GM21737 (cell line): ENCODE measurements around the gene IQSEC2.

Experiments
- ATAC-seq: cut with Tn5 transposase; IDR thresholded peaks from one replicate; pipeline ENCODE4 v1.9.1; 2021; ENCODE audit warnings: mild to moderate bottlenecking, moderate library complexity; ENCODE audit not compliant: unreplicated experiment

Gene IQSEC2

GRCh38 chrX:53249408-53250042, 31.9 kb downstream of the IQSEC2 start:
- no peak for ATAC-seq

- ATAC-seq: no peak
Observed at GRCh38 chrX:53247928-53248327, 33.5 kb downstream of the IQSEC2 start.

GRCh38 chrX:53246231-53246630, 35.2 kb downstream of the IQSEC2 start:
- ATAC-seq: no peak

DNA sequence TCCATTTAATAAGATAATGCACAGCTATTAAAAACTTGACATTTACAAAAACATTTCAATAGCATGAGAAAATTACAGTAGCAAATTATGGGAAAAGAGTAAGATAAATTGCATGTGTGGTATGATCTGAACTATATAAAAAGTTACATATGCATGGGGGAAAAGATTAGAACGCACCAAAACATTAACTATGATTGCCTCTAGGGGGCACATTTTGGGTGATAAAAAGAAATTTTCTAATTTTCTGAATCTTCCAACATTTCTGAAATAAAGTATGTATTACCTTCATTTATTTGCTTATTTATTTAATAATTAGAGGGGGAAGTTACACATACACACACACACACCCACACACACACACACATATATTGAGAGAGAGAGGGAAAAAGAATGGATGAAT, 36.8 kb downstream of the IQSEC2 start:
- ATAC-seq: no peak

DNA sequence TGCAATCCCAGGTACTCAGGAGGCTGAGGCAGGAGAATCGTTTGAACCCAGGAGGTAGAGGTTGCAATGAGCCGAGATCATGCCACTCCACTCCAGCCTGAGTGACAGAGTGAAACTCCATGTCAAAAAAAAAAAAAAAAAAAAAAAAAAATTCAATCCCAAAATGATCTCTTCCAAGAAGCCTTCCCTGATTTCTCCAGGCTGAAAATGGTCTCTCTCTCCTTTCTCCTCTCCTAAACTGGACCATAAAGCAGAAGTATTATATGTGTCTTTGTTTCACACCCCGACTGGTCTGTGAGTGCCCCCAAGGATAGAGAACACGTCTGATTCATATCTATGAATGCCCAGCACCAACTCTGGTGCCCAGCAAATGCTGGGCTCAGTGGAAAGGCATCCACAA, 39.1 kb downstream of the IQSEC2 start:
- ATAC-seq: no peak

GRCh38 chrX:53241558-53241957, 39.8 kb downstream of the IQSEC2 start:
- ATAC-seq: no peak

DNA sequence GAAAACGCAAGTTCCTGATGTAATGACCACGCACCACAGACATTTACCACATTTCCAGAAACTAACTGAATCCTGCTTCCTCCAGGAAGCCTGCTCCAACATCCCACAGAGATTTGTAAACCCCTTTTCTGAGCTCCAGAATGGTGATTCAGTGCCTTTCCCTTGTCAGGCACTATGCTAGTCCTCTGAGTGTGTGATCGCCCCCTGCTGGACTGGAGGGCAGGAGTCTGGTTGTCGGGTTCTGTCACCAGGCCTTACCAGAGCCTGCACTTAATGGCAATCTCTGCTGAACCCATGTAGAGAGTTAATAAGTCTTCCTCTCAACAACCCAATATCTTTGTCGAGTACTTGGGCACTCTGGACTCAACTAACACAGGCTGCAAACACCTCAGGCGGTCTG, 41.9 kb downstream of the IQSEC2 start:
- ATAC-seq: no peak

DNA sequence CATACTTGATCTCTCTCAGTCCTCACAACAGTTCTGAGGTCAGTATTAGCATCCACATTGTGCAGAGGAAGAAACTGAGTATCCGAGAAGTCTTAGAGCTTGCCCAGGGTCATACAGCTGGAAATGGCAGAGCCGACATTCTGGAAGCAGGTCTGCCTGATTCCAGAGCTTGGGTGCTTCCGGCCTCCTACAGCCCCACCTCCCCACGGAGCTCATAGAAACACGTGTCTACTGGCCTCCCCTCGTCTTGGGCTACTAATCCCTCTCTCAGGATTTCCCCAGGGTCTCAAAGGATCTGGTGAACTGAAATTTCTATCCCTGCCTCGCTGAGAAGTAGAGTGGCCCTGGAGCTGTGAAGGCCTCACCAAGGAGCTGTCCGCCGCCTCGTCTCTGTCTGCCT, 44.3 kb downstream of the IQSEC2 start:
- no peak for ATAC-seq

- ATAC-seq: no peak
Observed at GRCh38 chrX:53236025-53236679, 45.2 kb downstream of the IQSEC2 start.

- no peak for ATAC-seq
Observed at GRCh38 chrX:53235566-53235965, 45.8 kb downstream of the IQSEC2 start.

DNA sequence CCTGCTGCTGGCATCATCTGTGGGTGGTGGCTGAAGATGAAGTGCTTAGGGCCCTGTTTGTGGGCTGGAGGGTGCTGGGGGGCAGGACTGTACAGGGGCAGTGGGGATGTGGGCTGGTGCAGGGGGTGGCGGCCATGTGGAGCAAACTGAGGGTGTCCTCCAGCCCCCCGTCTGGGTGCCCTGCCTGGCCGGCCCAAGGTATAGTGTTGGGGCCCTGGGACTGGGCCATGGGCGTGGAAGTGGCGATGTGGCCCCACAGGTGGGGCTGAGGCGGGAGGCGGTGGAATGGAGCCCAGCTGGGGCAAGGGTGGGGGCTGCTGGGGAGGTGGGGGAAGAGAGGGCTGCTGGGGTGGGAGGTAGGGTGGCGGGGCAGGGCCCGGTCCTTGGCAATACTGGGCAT, 46.9 kb downstream of the IQSEC2 start:
- ATAC-seq: no peak

- ATAC-seq: no peak
Observed at GRCh38 chrX:53233536-53233935, 47.8 kb downstream of the IQSEC2 start.

DNA sequence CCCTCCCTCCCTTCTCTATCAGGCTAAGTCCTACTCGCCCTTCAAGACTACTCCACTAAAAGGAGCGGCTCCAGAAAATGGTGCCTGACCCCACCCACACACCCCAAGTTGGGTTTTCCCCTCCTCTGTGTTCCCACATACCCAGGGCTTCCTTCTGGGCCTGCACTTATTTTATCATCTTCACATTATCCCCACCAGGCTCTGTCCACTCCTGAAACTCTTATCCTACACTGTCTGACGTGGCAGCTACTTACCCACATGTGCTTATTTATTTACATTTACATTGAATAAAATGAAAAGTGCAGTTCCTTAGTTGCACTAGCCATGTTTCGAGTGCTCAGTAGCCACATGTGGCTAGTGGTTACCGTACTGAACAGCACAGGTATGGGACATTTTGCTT, 51.3 kb downstream of the IQSEC2 start:
- ATAC-seq: no peak

GRCh38 chrX:53227224-53227765, 54.1 kb downstream of the IQSEC2 start:
- no peak for ATAC-seq

DNA sequence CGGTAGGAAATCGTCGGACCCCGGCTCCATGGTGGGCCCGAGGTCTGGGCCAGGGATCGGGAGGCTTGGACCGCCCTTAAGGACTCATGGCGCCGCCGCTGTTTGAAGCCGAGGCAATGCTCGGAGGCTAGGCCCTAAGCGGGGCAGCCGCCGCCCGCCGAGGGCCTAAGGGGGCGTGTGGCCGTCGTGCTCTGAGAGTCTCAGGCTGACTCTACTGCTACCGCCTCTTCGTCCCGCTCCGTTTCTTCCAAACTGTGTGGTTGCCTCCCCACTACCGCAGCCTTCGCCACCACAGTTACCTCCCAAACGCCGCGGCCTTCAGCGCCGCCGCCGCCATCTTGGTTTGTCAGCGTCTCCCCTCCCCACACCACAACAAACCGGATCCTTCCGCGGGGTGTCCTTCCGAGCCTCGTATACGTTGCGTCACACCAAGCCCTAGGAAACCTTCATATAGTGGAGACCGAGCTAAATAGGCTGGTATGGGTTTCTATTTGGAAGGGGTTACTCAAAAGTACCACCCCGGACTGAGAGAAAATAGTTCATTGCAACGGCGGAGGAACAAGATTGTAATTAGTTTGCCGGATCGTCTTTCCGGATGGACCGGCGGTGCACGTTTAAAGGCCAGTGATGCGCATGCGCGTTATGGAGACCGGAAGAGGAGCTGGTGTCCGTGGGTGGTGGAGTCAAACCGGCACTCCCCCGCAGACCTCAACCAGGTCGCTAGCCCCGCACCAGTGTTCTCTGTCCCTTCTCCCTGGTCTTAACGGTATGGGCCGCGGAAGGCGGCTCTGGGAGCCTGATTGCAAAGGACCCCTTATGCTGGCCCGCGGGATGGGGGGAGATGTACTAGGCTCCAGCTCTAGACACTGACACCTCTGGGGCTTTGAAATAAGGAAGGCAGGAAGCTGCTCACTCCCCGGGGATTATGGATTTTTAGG, 56.3 kb downstream of the IQSEC2 start, which contains the start of gene KDM5C:
TSS of gene KDM5C (minus strand) at position 348 of the 938 bp plus-strand sequence. CDS start at position 30, 318 bp downstream.
- peak; percentile 72 for ATAC-seq

GRCh38 chrX:53223955-53224859, 57.2 kb downstream of the IQSEC2 start:
- ATAC-seq: no peak

DNA sequence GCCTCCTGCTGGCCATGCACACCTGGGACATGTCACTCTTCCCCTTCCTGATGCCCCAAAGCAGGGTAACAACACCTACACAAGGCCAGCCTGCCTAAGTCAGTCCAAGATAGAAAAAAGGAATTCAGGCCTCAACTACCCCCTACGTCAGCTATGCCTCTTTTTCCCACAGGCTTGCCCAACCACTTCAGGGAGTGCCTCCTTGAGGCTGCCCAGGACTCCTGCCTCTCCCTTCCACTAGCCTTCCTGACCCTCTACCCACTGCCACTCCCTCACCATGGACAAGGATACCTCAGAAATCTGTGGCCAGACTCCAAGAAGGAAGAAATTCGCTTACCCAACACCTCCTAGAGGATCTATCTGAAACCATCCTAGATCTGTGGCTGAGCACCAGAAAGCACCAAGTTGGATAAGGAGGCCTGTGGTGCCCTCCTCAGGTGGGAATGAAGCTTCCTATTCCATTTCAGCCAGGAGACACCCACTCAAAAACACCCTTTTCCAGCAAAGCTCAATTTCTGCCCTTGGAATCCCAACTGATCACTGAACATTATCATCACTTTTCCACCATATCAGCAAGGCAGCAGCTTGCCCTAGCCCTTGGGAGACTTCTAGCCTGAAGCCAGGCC, 58.2 kb downstream of the IQSEC2 start:
- ATAC-seq: no peak
